GM10847 (cell line): ENCODE data around the gene NCKAP5.

Experiments used
- POLR2A ChIP-seq: IDR thresholded peaks from 2 replicates; pipeline ENCODE4 v1.6.1; 2011; ENCODE audit not compliant: insufficient read length; ENCODE audit errors: extremely low read depth

NCKAP5 gene

GRCh38 chr2:133265432-133265949, 302.8 kb downstream of the NCKAP5 start:
- no peak for TF ChIP-seq POLR2A

- TF ChIP-seq POLR2A: no peak
These were observed 303.3 kb downstream of the NCKAP5 start for GRCh38 chr2:133264989-133265401.

GRCh38 chr2:133262893-133263292, 305.4 kb downstream of the NCKAP5 start:
- no peak for TF ChIP-seq POLR2A

GRCh38 chr2:133255360-133255759, 312.9 kb downstream of the NCKAP5 start:
- TF ChIP-seq POLR2A: no peak

- TF ChIP-seq POLR2A: no peak
These were observed 314.5 kb downstream of the NCKAP5 start for GRCh38 chr2:133253793-133254192.

GRCh38 chr2:133252780-133253355, 315.4 kb downstream of the NCKAP5 start:
- TF ChIP-seq POLR2A: no peak

GRCh38 chr2:133249362-133249761, 318.9 kb downstream of the NCKAP5 start:
- TF ChIP-seq POLR2A: no peak

GRCh38 chr2:133248264-133248663, 320.0 kb downstream of the NCKAP5 start:
- no peak for TF ChIP-seq POLR2A

GRCh38 chr2:133247631-133248030, 320.6 kb downstream of the NCKAP5 start:
- no peak for TF ChIP-seq POLR2A

- TF ChIP-seq POLR2A: no peak
These were observed 327.1 kb downstream of the NCKAP5 start for GRCh38 chr2:133241224-133241571.

GRCh38 chr2:133240491-133241223, 327.6 kb downstream of the NCKAP5 start:
- TF ChIP-seq POLR2A: no peak

- no peak for TF ChIP-seq POLR2A
These were observed 332.3 kb downstream of the NCKAP5 start for GRCh38 chr2:133235968-133236367.

- no peak for TF ChIP-seq POLR2A
These were observed 335.7 kb downstream of the NCKAP5 start for GRCh38 chr2:133232556-133232955.

GRCh38 chr2:133231264-133231663, 337.0 kb downstream of the NCKAP5 start:
- TF ChIP-seq POLR2A: no peak

GRCh38 chr2:133229974-133230373, 338.3 kb downstream of the NCKAP5 start:
- no peak for TF ChIP-seq POLR2A

- no peak for TF ChIP-seq POLR2A
These were observed 345.0 kb downstream of the NCKAP5 start for GRCh38 chr2:133223226-133223625.

- no peak for TF ChIP-seq POLR2A
These were observed 346.9 kb downstream of the NCKAP5 start for GRCh38 chr2:133221398-133221797.

- TF ChIP-seq POLR2A: no peak
These were observed 350.1 kb downstream of the NCKAP5 start for GRCh38 chr2:133218204-133218603.
